Stimulated activated CD8-positive, alpha-beta memory T cell treated with anti-CD3 and anti-CD28 coated beads, Interleukin-7, amount 100 ng/mL, for 4 hours (primary cell): ENCODE results near the gene GPR176.
"Not testable (repeated sequence)": the region's sequence is repeated elsewhere in the genome, so short reads cannot be mapped to it uniquely, and the experiment has no call there.

ENCODE experiments used
- DNase-seq, 2 donors: peaks; one replicate each; pipeline ENCODE4 v3.0.0-alpha.2; 2020; ENCODE audit warnings: low read depth in 2 of 2

GPR176 gene

GRCh38 chr15:39935241-39935640 is 15.2 kb upstream of the GPR176 start:
- DNase-seq, result no peak

GRCh38 chr15:39934397-39935071 is 14.5 kb upstream of the GPR176 start:
- DNase-seq, result no peak

- no peak for DNase-seq
Observed at GRCh38 chr15:39931615-39932014, 11.5 kb upstream of the GPR176 start.

- DNase-seq, result no peak
Observed at GRCh38 chr15:39926526-39926925, 6.5 kb upstream of the GPR176 start.

GRCh38 chr15:39925112-39925842 is 5.2 kb upstream of the GPR176 start:
- no peak for DNase-seq

- DNase-seq, result no peak
Observed at GRCh38 chr15:39924437-39924836, 4.4 kb upstream of the GPR176 start.

- DNase-seq, result no peak
Observed at GRCh38 chr15:39922462-39923092, 2.5 kb upstream of the GPR176 start.

GRCh38 chr15:39921274-39921638 is 1.2 kb upstream of the GPR176 start:
- DNase-seq, result no peak

GRCh38 chr15:39920510-39921273 is 626 bp upstream of the GPR176 start:
- peak; percentile 76 to 85 for DNase-seq

GRCh38 chr15:39919411-39919747 is 687 bp downstream of the GPR176 start:
- no peak for DNase-seq

GRCh38 chr15:39918688-39919385 is 1.2 kb downstream of the GPR176 start:
- DNase-seq, result no peak

- DNase-seq, result no peak
Observed at GRCh38 chr15:39914977-39915376, 5.1 kb downstream of the GPR176 start.

- no peak for DNase-seq
Observed at GRCh38 chr15:39909007-39909406, 11.1 kb downstream of the GPR176 start.

- DNase-seq, result no peak
Observed at GRCh38 chr15:39908186-39908585, 11.9 kb downstream of the GPR176 start.

- no peak for DNase-seq
Observed at GRCh38 chr15:39907216-39907615, 12.8 kb downstream of the GPR176 start.

GRCh38 chr15:39904115-39904514 is 16.0 kb downstream of the GPR176 start:
- no peak for DNase-seq

GRCh38 chr15:39898317-39898716 is 21.7 kb downstream of the GPR176 start:
- DNase-seq, result no peak

- DNase-seq, result no peak
Observed at GRCh38 chr15:39896846-39897245, 23.2 kb downstream of the GPR176 start.

- no peak for DNase-seq
Observed at GRCh38 chr15:39896101-39896500, 24.0 kb downstream of the GPR176 start.

- not testable (repeated sequence) for DNase-seq
Observed at GRCh38 chr15:39893051-39893450, 27.0 kb downstream of the GPR176 start.

GRCh38 chr15:39892418-39892817 is 27.6 kb downstream of the GPR176 start:
- DNase-seq, result no peak

GRCh38 chr15:39890621-39891020 is 29.4 kb downstream of the GPR176 start:
- DNase-seq, result no peak
